NT2/D1 (cell line): ENCODE results near the gene CLEC19A.

Experiments
- YY1 ChIP-seq: IDR thresholded peaks from 2 replicates; pipeline ENCODE4 v1.6.1; 2011; ENCODE audit not compliant: insufficient read length, insufficient read depth
- ZNF274 ChIP-seq: IDR thresholded peaks from 2 replicates; pipeline ENCODE4 v1.6.1; 2011; ENCODE audit warnings: mild to moderate bottlenecking, low read depth, low read length

GRCh38 chr16:19330841-19331397 lies 45.4 kb downstream of the CLEC19A start:
- no peak for TF ChIP-seq YY1
- TF ChIP-seq ZNF274: no peak
